Activated T-cell treated with anti-CD3 and anti-CD28 coated beads for 48 hours (primary cell): ENCODE data around the gene MANBA.
"Not testable (repeated sequence)": the region's sequence is repeated elsewhere in the genome, so short reads cannot be mapped to it uniquely, and the experiment has no call there.

Experiments used
- DNase-seq: peaks from one replicate; pipeline ENCODE4 v3.0.0-alpha.2; 2020; ENCODE audit warnings: low read depth

Gene MANBA

DNA sequence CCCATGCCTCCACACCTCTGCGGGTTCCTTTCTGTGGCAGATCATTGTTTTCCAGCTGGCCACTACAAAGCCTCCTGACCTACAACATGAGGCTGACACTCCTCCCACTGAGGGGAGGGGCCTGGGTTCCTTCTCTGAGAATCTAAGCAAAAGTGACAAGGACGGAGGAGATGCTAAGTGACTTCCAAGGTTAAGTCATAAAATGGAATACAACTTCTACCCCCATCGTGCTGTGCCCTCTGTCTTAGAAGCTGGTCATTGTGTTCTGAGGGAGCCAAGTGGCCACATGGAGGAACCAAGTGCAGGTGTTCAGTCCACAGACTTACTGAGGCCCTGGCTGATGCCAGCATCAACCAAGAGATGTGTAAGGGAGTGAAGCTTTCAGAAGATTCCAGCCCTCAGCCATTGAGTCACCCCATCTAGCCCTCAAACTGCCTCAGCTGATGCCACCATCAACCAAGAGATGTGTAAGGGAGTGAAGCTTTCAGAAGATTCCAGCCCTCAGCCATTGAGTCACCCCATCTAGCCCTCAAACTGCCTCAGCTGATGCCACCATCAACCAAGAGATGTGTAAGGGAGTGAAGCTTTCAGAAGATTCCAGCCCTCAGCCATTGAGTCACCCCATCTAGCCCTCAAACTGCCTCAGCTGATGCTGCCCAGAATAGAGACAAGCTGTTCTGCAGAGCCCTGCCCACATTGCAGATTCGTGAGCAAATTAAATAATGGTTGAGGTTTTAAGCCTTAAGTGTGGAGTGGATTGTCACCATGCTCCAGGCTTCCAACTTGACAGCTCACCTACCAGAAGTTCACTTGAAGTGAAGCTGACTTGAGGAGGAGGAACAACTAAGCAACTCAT, 140.8 kb downstream of the MANBA start:
- DNase-seq = not testable (repeated sequence)

GRCh38 chr4:102619021-102619420, 141.7 kb downstream of the MANBA start:
- DNase-seq = not testable (repeated sequence)

DNA sequence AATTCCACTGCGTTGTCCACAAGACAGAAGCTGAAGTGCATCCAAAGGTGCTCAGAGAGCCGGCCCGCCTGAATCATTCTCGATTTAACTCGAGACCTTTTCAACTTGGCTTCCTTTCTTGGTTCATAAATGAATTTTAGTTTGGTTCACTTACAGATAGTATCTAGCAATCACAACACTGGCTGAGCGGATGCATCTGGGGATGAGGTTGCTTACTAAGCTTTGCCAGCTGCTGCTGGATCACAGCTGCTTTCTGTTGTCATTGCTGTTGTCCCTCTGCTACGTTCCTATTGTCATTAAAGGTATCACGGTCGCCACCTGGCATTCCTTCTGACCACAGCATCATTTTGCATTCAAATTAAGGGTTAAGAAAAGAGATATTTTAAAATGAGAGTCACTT, 144.1 kb downstream of the MANBA start:
- DNase-seq = no peak

GRCh38 chr4:102614801-102615200, 146.0 kb downstream of the MANBA start:
- DNase-seq = no peak

- DNase-seq = peak; percentile 23
Measured at GRCh38 chr4:102612824-102613366, 147.9 kb downstream of the MANBA start.

DNA sequence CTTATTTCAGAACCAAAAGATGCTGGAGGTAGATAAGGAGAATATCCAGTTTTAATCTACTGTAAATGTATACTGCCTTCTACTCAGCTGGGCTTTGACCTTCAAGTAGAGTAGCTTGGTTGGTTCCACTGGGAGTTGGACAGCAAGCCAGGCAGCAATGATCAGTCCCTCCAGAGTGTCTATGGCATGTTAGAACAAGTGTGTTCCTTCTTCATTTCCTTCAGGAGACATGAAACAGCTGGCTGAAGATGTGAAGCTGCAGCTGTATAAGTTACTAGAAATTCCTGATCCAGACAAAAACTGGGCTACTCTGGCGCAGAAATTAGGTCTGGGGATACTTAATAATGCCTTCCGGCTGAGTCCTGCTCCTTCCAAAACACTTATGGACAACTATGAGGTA, 148.6 kb downstream of the MANBA start:
- DNase-seq = no peak

DNA sequence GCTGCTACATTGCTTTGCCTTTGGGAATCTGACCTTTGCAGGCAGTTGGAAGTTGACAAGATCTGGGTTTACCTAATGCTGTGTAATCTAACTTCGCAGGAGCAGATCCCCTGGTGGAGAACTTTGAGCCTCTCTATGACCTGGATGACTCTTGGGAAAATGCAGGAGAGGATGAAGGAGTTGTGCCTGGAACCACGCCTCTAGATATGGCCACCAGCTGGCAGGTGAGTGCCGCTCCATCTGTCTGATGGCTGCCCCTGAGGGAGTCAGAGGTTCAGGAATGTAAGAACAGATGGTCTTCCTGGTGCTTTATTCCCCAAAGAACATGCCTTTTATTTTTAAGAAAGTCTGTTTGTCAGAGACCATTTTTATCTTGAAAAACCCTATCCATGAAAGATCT, 150.3 kb downstream of the MANBA start:
- no peak for DNase-seq

DNA sequence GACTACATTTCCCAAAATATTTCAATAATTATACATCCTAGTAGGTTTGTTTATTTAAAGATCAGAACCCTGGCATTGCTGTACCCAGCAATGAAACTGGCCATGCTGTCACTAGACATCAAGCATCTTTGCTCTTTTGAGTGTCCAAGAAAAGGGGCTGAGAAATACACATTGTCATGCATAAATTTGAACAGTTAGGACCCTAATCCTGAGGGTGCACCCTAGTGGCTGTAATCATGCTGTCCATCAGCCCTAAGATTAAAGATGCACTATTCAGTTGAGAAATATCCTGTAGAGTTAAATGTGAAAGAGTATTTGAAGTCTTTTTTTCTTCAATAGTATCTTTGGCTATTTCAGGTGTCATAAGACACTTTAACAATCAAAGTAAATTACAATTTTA, 150.8 kb downstream of the MANBA start:
- DNase-seq = no peak

GRCh38 chr4:102608190-102608589, 152.6 kb downstream of the MANBA start:
- DNase-seq = no peak

GRCh38 chr4:102606846-102607450, 153.8 kb downstream of the MANBA start:
- no peak for DNase-seq

DNA sequence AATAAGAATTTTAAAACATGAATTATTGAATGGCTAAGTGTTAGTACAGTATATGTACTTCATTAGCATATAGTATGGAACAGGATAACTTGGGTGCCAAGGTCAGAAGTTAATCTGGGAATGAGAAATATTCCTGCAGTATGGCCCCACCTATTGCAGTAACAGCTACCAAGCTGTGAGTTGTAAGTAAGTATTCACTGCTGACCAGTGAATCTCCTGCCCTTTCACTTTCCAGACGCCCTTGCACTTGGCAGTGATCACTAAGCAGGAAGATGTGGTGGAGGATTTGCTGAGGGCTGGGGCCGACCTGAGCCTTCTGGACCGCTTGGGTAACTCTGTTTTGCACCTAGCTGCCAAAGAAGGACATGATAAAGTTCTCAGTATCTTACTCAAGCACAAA, 154.5 kb downstream of the MANBA start:
- DNase-seq = no peak

DNA sequence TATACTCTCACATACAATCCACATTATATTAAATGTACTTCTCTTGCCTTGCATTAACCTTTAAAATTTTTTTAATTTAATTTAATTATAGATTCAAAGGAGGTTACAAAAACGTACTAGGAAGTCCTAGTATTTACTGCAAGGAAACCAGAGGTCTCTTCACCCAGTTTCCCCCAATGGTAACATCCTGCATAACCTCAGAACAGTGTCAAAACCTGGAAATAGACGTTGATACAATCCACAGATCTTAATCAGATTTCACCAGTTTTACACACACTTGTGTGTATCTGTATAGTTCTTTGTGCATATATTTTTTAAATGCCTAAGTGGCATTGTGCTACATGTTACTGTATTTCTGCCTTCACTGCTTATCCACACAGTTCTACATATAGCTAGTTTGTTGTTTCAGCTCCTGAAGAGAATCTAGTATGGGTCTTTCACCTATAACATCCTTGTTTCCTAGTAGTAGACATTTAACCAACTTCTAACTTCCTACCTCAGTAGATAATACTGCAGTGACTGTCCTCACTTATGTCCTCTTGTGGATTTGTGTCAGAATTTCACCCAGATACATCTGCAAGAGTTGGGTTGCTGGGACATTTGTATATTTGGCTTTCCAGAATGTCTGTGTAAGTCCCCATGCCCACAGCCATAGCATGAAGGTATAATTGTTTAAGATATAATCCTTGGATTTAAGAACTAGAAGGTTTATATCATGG, 156.4 kb downstream of the MANBA start:
- no peak for DNase-seq

- no peak for DNase-seq
Measured at GRCh38 chr4:102601586-102602227, 159.1 kb downstream of the MANBA start.

DNA sequence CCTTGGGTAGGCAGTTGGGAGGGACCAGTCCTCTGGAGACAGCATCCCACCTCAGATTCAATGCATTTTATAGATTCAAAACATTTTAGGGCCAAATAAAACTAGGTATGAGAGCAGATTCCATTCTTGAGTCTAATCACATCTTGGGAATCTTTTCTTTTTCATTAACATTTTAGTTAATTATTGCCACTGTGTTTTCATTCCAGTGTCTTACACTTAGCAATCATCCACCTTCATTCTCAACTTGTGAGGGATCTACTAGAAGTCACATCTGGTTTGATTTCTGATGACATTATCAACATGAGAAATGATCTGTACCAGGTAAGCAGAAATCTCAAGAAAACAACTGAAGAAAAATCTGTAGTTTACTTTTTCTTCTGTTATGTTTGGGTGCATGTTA, 160.1 kb downstream of the MANBA start:
- DNase-seq = no peak

DNA sequence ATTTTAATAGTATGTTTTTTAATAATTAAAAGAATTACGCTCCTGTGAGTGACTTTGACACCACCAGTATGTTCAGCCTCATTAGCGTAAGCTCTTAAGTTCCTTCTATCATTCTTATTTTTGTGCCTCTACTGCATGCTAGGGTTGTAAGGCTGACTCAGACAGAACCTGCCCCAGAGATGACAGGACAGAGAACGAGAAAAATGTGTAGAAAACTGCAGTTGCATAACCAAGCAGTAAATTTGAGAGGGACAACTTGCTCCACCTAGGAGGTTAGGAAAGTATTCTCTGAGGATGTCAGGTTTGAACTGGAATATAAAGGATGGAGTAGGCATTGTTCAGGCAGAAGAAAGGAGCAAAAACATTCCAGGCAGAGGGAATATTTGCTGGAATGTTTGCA, 160.9 kb downstream of the MANBA start:
- no peak for DNase-seq

GRCh38 chr4:102599455-102599854, 161.3 kb downstream of the MANBA start:
- DNase-seq = no peak

DNA sequence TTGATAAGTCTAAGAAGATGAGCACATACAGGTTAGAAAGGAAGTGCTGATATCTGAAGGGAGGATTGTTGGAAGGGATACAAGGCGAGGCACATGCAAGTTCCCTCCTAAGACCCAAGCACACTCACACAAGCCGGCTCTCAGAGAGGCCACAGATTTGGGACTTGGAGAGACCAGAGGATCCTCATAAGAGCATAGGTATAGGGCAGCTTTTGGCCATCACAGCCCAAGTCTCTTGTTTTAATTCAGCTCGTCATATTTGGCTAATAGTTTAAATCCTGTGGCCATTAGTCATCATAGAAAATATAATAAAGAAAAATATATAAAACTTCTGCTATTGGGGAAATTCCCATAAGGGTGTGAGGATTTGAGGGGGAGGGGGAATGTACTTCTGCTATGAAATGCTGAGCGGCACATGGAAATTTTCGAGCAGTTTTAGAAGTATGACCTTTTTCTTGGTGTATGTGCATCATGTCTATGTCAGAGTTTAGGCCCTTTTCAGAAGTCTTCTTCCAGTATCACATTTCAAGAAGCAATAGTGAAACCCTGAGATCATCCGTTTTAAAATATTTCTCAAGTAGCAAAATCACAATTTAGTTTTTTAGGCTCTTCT, 161.9 kb downstream of the MANBA start:
- no peak for DNase-seq

- DNase-seq = no peak
Measured at GRCh38 chr4:102598086-102598761, 162.5 kb downstream of the MANBA start.

DNA sequence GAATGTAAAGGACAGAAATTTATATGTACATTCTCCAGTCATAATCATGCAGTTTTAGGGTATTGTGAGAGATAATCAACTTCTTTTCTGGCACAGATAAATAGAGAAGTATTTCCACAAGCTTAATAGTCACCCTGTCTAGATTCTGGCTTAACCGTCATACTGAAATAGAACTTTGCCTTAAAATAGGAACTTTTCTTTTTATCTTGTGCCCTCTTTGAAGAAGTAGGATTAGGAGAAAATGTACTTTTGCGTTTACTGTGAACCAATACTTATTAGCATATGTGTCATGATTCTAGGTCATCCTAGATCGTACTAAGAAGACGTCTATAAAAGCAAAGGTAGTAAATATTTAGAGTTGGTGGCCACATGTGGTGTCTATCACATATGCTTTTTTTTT, 164.2 kb downstream of the MANBA start:
- no peak for DNase-seq

DNA sequence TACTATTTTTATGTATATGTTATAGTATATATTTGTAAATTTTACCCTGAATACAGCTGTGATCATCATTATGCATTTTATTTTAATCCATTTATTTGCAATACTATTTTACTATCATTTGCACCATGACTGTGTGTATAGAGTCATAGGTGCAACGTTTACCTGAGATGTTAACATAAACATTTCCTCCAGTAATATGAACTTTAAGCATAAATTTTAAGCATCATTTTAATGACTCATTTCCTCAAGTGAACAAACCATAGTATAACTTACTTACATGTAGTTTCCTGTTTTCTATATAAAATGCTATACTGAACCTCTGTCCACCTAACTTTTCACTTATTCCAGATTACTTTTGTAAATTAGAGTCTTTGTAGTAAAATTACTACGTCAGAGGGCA, 166.8 kb downstream of the MANBA start:
- no peak for DNase-seq

- no peak for DNase-seq
Measured at GRCh38 chr4:102593147-102593546, 167.6 kb downstream of the MANBA start.
